K562 (cell line): ENCODE results near the gene RPRD1B. TPM values are rescaled to one million over a fixed set of nuclear protein-coding genes. Genes with fewer than 3 reads are reported as not detected.

Source experiments
- CBFA2T2 ChIP-seq: fragments of 450-650 bp; conservative IDR thresholded peaks from 2 replicates; pipeline ENCODE4 v1.6.1; 2017; ENCODE audit warnings: mild to moderate bottlenecking
- DPF2 ChIP-seq: fragments of 450-650 bp; IDR thresholded peaks from 2 replicates; pipeline ENCODE4 v1.6.1; 2016
- EGR1 ChIP-seq: fragments of 450-650 bp; conservative IDR thresholded peaks from 2 replicates; pipeline ENCODE4 v1.6.1; 2017; ENCODE audit warnings: mild to moderate bottlenecking
- MEF2D ChIP-seq: conservative IDR thresholded peaks from 2 replicates; pipeline ENCODE4 v1.6.1; 2016; ENCODE audit warnings: low read depth, missing genetic modification characterization, missing compliant biosample characterization
- POLR2AphosphoS2 ChIP-seq: IDR thresholded peaks from 2 replicates; pipeline ENCODE4 v1.6.1; 2012; ENCODE audit warnings: low read length, improper control_type of control experiment
- UBTF ChIP-seq, 2 experiments: IDR thresholded peaks; 2 replicates each; pipeline ENCODE4 v1.6.1; 2012; ENCODE audit warnings: improper control_type of control experiment in 2 of 2, low read depth in 2 of 2, low read length in 2 of 2, borderline replicate concordance in 1 of 2
- ZNF830 ChIP-seq: fragments of 250-450 bp; sonication (Bioruptor Pico); IDR thresholded peaks from 2 replicates; pipeline ENCODE4 v1.5.0; 2021; ENCODE audit warnings: mild to moderate bottlenecking
- polyA plus RNA-seq, 8 experiments: library from polyadenylated mRNA; depleted of rRNA in 4 of 8; stranded (reverse) in 5 of 8; unstranded in 3 of 8; fragments of >200 nt; fragmentation: Nextera tagmentation in 2 of 8; fragmentation: Illumina TruSeq in 1 of 8; extraction: Ambion mirVana in 2 of 8; extraction: Trizol in 1 of 8; gene quantifications; 2 replicates each; pipeline versions ENCODE4 v1.2.1 to v1.2.3, GENCODE V29; 2011 to 2014; ENCODE audit warnings: inconsistent platforms in 1 of 8, missing spikeins in 1 of 8
- total RNA-seq, 7 experiments: library from RNA; depleted of rRNA in 6 of 7; stranded (reverse); fragments of >200 nt in 6 of 7; fragmentation: Illumina TruSeq in 2 of 7; extraction: Trizol in 2 of 7; gene quantifications; 2 replicates each; pipeline versions ENCODE4 v1.2.1 to v1.2.3, GENCODE V29; 2011 to 2021; ENCODE audit warnings: low replicate concordance in 1 of 7
- TF ChIP-seq, protein P1 (sequence below): fragments of 250-450 bp; sonication (Bioruptor Pico); IDR thresholded peaks from 2 replicates; pipeline ENCODE4 v1.8.0; 2021; ENCODE audit warnings: moderate library complexity, mild to moderate bottlenecking, inconsistent platforms
- TF ChIP-seq, protein P2 (sequence below): fragments of 200-800 bp; sonication (Bioruptor generic); IDR thresholded peaks from 2 replicates; pipeline ENCODE4 v1.6.1; 2016; ENCODE audit warnings: missing genetic modification characterization, missing compliant biosample characterization
- TF ChIP-seq, protein P3 (sequence below): sonication (generic); formaldehyde crosslinking; IDR thresholded peaks from 2 replicates; pipeline ENCODE4 v1.8.0; 2022; ENCODE audit warnings: mild to moderate bottlenecking, missing genetic modification reagents

The RPRD1B gene
- total and polyA plus RNA-seq, 9 of the 15 experiments (the other 6 are each of a cell fraction or from before 2014, with no cell fraction given) = 5.5 to 43.0 (median 24.4) TPM

DNA sequence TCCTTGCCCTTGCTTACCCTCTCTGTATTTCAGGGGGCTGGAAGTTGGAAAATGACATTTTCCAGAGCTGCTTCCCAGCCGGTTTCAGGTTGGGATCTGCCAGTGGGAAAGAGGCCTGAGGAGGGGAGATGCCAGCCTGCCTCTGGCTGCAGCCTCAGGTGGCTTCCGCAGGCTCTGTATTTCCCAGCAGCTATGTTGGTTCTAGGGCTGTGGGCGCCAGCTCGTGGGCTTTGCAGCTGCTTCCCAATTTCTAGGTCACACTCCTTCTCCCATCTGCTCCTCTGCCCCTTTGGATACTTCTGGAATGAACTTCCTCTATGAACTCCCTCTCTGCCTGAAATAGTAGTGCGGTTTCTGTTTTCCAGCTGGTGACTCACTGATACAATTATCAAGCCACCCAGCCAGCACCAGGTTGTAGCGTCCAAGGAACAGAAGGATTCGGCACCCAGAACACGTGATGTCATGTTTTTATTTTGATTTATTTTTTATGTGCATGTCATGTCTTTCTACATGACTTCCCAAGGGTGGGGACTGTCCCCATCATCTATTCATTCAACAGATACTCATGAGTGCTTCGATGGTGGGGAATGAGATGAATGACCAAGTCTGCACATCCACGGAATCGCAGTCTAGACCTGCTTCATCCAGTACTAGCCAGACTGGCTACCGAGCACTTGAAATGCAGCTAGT lies 93.5 kb downstream of the RPRD1B start (continued):
- TF ChIP-seq, protein P1, sequence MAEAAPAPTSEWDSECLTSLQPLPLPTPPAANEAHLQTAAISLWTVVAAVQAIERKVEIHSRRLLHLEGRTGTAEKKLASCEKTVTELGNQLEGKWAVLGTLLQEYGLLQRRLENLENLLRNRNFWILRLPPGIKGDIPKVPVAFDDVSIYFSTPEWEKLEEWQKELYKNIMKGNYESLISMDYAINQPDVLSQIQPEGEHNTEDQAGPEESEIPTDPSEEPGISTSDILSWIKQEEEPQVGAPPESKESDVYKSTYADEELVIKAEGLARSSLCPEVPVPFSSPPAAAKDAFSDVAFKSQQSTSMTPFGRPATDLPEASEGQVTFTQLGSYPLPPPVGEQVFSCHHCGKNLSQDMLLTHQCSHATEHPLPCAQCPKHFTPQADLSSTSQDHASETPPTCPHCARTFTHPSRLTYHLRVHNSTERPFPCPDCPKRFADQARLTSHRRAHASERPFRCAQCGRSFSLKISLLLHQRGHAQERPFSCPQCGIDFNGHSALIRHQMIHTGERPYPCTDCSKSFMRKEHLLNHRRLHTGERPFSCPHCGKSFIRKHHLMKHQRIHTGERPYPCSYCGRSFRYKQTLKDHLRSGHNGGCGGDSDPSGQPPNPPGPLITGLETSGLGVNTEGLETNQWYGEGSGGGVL = no peak
- TF ChIP-seq CBFA2T2 (peak; percentile 93), UBTF (IDR thresholded peaks at IDR 0.05; ENCODE audit: borderline replicate concordance in 1 of 2, low read depth in 2 of 2, low read length in 2 of 2) (no peak), EGR1 (no peak), ZNF830 (no peak), MEF2D (tag) (peak; percentile 91), DPF2 (peak; percentile 94), POLR2AphosphoS2 (no peak)
- TF ChIP-seq, protein P2, sequence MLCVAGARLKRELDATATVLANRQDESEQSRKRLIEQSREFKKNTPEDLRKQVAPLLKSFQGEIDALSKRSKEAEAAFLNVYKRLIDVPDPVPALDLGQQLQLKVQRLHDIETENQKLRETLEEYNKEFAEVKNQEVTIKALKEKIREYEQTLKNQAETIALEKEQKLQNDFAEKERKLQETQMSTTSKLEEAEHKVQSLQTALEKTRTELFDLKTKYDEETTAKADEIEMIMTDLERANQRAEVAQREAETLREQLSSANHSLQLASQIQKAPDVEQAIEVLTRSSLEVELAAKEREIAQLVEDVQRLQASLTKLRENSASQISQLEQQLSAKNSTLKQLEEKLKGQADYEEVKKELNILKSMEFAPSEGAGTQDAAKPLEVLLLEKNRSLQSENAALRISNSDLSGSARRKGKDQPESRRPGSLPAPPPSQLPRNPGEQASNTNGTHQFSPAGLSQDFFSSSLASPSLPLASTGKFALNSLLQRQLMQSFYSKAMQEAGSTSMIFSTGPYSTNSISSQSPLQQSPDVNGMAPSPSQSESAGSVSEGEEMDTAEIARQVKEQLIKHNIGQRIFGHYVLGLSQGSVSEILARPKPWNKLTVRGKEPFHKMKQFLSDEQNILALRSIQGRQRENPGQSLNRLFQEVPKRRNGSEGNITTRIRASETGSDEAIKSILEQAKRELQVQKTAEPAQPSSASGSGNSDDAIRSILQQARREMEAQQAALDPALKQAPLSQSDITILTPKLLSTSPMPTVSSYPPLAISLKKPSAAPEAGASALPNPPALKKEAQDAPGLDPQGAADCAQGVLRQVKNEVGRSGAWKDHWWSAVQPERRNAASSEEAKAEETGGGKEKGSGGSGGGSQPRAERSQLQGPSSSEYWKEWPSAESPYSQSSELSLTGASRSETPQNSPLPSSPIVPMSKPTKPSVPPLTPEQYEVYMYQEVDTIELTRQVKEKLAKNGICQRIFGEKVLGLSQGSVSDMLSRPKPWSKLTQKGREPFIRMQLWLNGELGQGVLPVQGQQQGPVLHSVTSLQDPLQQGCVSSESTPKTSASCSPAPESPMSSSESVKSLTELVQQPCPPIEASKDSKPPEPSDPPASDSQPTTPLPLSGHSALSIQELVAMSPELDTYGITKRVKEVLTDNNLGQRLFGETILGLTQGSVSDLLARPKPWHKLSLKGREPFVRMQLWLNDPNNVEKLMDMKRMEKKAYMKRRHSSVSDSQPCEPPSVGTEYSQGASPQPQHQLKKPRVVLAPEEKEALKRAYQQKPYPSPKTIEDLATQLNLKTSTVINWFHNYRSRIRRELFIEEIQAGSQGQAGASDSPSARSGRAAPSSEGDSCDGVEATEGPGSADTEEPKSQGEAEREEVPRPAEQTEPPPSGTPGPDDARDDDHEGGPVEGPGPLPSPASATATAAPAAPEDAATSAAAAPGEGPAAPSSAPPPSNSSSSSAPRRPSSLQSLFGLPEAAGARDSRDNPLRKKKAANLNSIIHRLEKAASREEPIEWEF = no peak
- TF ChIP-seq, protein P3, sequence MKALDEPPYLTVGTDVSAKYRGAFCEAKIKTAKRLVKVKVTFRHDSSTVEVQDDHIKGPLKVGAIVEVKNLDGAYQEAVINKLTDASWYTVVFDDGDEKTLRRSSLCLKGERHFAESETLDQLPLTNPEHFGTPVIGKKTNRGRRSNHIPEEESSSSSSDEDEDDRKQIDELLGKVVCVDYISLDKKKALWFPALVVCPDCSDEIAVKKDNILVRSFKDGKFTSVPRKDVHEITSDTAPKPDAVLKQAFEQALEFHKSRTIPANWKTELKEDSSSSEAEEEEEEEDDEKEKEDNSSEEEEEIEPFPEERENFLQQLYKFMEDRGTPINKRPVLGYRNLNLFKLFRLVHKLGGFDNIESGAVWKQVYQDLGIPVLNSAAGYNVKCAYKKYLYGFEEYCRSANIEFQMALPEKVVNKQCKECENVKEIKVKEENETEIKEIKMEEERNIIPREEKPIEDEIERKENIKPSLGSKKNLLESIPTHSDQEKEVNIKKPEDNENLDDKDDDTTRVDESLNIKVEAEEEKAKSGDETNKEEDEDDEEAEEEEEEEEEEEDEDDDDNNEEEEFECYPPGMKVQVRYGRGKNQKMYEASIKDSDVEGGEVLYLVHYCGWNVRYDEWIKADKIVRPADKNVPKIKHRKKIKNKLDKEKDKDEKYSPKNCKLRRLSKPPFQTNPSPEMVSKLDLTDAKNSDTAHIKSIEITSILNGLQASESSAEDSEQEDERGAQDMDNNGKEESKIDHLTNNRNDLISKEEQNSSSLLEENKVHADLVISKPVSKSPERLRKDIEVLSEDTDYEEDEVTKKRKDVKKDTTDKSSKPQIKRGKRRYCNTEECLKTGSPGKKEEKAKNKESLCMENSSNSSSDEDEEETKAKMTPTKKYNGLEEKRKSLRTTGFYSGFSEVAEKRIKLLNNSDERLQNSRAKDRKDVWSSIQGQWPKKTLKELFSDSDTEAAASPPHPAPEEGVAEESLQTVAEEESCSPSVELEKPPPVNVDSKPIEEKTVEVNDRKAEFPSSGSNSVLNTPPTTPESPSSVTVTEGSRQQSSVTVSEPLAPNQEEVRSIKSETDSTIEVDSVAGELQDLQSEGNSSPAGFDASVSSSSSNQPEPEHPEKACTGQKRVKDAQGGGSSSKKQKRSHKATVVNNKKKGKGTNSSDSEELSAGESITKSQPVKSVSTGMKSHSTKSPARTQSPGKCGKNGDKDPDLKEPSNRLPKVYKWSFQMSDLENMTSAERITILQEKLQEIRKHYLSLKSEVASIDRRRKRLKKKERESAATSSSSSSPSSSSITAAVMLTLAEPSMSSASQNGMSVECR (CRISPR knock-in tag) = no peak
